Measurements from ENCODE around the gene XAB2. TPM values are rescaled to one million over a fixed set of nuclear protein-coding genes. Genes with fewer than 3 reads are reported as not detected.

Gene XAB2
- total and polyA plus RNA-seq, 2 donors (not counting 1 experiment from before 2014, with no cell fraction given): 62.7 to 93.8 TPM

GRCh38 chr19:7620442-7621412 lies 8.6 kb downstream of the XAB2 start:
- Mint-ChIP-seq H3K27me3 (no peaks in the 10 kb centered on the region), H3K4me1 (no peaks in the 10 kb centered on the region), H3K9me3 (ENCODE audit: insufficient read depth) (no peaks in the 10 kb centered on the region), H3K4me3 (no peak overlapping the region), H3K27ac (no peak overlapping the region)
- Histone ChIP-seq H3K9me3 (ENCODE audit: control extremely low read depth in 1 of 3, control insufficient read depth in 2 of 3, insufficient read depth in 1 of 3, low read length in 2 of 3) (peaks cover 0 to 6% (median 0%) of the 10 kb centered on the region in 3 donors), H3K4me1 (ENCODE audit: control insufficient read depth in 2 of 2, insufficient read depth in 2 of 2, low read length in 2 of 2) (no peaks in the 10 kb centered on the region), H3K9ac (ENCODE audit: low read length) (no peak overlapping the region), H3K36me3 (replicated peaks in 1 of 2; ENCODE audit: control extremely low read depth in 1 of 2, control insufficient read depth in 1 of 2, extremely low read depth in 1 of 2, insufficient read depth in 2 of 2, low read length in 1 of 2) (peaks cover 5 to 63% of the 10 kb centered on the region in 2 experiments), H2AFZ (ENCODE audit: insufficient read depth, low read depth, low read length, poor library complexity, severe bottlenecking) (no peak overlapping the region), H3K27ac (ENCODE audit: low read length in 2 of 2) (no peak overlapping the region), H3K4me3 (ENCODE audit: control extremely low read depth in 1 of 5, extremely low read depth in 1 of 5, insufficient read depth in 1 of 5, low read depth in 2 of 5, low read length in 4 of 5) (no peak overlapping the region), H3K79me2 (ENCODE audit: control insufficient read depth, insufficient read depth, low read length) (no peaks in the 10 kb centered on the region), H3K27me3 (replicated peaks in 1 of 4; ENCODE audit: control extremely low read depth in 1 of 4, control insufficient read depth in 3 of 4, insufficient read depth in 4 of 4, low read length in 3 of 4) (no peaks in the 10 kb centered on the region), H4K20me1 (ENCODE audit: control insufficient read depth, insufficient read depth, low read length, poor library complexity, severe bottlenecking) (peaks cover 11% of the 10 kb centered on the region), H3K4me2 (replicated peaks; ENCODE audit: low read depth, low read length, poor library complexity, severe bottlenecking) (no peak overlapping the region)
- ChIA-PET CTCF (no interaction called here), POLR2A (no interaction called here)
- TF ChIP-seq CTCF (IDR thresholded peaks at IDR 0.05) (no peak), EZH2 (IDR thresholded peaks at IDR 0.05; ENCODE audit: borderline replicate concordance, insufficient read depth, low read depth, low read length, poor library complexity, severe bottlenecking) (no peak)
- DNase-seq: no peak
- intact Hi-C loops (cut with micrococcal nuclease): no loop called here
- ATAC-seq (ENCODE audit: low read depth): no peak
- 98% methylated on average over 42 of the region's 57 CpGs for WGBS (ENCODE audit: insufficient coverage)

All from B cell (primary cell).